Stimulated activated CD4-positive, alpha-beta T cell treated with anti-CD3 and anti-CD28 coated beads, TNF-alpha, amount 100 ng/mL, for 1 hour (primary cell): ENCODE results near the gene ARAP1.

Experiments
- DNase-seq, 3 donors: peaks; one replicate each; pipeline ENCODE4 v3.0.0-alpha.2; 2020; ENCODE audit warnings: low read depth in 3 of 3, low spot score in 1 of 3

Gene ARAP1

DNA sequence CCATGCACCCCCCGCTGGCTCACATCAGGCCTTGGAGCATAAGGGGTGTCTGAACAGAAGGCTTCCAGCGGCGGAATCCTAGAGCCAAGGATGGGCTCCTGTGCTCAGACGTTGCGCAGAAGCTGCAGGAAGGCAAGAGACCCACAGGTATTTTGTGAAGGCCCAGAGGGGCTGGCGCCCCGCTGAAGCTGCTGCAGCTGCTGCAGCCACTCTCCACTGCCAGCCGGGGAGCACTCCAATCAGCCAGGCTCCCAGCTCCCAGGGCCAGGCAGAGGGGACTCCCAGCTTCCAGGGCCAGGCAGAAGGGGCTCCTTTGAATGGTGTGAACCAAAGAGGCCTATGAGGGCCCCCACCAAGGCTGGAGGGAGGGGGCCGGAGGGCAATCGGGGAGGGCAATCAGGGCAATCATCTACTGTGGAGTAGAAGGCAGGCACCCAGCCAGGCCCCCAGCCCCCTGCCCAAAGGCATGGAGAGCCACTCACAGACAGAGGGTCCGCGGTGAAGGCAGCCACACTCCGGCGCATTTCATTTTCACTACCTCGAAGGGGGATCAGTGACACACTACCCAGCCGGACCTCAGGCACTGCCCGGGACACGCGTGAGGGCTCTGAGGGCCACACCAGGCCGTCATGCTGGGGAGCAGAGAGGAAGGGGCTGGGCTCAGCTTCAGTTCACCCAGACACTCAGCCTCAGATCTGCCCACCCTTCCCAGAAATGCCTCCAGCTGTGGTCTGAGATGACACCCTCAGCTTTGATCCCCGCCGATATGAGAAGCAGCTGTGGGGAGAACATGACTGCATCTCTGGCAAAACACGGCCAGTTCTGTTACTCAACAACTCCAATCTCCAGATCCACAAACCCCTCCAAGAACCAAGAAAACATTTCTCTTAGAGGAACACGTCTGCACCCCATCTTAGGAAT is 66.4 kb downstream of the ARAP1 start:
- DNase-seq, result no peak

DNA sequence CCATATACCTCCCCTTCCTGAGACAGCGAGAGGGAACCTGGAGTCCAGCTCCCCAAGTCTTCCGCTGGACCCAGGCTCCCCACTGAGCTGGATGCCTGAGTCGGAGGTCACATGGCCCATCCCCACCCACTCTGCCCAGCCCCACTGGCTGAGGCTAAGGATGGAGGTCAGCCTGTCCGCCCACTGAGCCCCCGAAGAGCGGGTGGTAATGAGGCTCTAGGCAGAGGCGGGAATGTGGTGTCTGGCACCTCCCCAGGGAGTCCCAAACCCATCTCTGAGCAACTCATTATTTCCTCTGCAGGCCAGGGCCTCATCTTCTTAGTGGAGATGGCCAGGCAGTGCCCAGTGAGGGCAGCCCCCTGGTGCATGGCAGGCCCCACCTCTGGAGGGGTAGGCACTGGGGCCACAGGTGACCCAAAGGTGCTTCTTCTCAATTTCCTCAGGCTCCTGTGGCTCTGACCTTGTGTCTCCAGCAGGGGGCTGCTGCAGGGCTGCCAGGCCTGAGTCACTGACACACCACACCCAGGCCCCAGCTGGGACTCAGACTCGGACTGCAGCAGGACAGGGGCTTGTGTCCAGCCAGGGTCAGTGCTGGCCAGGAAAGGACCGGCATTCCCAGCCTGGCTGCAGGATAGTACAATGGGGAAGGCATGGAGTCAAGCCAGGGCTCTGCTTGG is 67.8 kb downstream of the ARAP1 start:
- DNase-seq, result peak in 2 of 3 donors; percentile 4 to 19

DNA sequence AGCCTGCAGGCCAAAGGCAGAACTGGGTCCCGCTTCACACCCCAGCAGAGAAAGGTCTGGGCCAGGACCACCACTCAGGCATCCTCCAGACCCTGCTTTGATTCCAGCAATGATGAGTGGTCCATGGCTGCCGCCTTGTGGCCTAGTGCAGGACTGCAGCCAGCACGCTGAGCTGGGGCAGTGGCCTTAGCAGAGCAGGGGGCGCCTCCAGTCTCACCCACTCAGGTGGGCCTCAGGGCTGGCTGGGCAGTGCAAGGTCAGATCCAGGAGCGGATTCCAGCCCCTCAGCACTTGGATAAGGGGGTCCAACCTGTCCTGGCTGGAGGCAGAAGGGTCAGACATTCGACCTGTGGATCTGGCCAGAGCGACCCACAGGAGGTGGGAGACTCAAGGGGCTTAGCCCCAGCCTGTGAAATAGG is 68.4 kb downstream of the ARAP1 start:
- DNase-seq, result peak; percentile 9 to 69 (median 40)

DNA sequence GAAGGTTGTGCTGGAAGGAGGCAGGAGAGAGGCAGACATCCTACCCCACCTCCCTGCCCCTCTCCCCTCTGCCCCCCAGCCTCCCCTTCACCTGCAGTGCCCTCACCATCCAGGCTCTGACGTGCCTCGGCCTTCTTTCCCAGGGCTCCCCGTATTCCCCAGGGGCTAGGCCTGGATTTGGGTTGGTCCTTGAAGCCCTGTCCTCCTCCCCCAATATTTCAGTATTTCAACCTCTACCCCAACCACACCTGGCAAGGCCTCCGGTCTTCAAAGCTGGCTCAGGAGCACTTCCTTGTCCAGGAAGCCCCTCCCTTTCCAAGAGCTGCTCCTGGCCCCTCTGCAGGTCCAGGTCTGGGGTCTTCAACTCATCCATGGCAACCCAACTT is 69.4 kb downstream of the ARAP1 start:
- DNase-seq, result no peak

DNA sequence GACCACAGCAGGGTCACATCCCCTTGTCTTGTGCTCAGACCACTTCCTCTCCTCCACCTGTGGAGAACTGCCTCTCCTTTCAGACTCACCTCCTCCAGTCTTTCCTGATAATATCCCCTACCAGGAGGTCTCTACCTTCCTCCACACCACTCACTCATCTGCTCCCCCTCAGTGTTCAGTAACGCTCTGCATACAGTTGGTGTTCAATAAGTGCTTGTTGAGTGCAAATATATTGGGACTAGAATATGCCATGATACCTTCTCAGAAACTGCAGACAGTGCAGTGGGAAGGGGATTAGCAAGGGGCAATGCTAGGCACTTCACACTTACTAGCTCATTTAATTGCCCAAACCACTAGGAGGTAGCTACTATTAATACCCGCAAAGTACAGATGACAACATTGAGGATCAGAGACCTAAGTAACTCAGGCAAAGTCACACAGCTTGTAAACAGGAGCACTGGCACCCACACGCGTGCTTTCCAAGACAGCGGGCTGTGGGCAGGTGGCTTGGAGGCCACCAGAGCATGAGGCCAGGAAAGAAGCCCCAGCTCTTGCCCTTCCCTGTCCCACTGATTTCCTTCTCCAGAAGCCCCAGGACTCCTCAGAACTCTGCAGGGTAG is 69.9 kb downstream of the ARAP1 start:
- DNase-seq, result no peak

DNA sequence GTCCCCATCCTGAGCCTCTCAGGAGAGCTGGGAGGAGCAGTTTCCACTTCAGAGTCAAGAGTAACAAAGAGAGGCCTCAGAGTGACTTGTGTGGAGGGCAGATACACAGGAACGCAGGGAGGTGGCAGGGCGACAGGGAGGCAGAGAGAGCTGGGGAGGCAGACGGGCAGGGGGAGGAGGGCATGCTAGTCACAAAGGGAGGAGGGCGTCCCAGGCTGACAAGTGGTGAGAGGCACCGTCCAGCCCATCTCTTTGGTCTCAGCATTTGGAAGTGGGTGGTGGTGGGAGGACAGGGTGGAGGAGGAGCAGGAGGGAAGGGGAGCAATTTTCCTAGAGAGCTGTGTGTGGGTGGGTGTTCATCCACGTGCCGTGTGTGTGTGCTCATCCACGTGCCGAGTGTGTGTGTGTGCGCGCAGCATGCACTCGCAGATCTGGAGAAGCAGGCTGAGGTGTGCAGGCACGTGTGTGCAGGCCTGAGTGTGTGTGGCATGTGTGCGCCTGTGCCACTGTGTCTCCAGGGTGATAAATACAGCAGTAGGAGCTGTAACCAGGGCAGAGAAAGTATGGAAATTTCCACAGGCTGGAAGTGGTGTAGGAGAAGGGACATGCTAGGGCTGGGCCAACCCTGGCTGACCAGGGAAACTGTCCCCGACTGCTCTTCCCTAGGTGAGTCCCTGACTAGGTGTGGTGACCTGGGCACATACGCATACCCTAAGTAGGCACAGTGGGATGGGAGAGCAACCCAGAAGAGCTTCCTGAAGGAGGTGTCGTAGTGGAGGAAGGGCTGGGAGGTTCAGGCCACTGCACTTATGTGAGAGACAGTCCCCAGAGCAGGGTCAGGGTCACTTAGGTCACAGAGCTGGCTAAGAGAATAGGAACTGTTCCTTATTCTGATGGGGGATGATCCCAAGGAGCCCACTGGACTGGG is 70.7 kb downstream of the ARAP1 start:
- DNase-seq, result no peak

DNA sequence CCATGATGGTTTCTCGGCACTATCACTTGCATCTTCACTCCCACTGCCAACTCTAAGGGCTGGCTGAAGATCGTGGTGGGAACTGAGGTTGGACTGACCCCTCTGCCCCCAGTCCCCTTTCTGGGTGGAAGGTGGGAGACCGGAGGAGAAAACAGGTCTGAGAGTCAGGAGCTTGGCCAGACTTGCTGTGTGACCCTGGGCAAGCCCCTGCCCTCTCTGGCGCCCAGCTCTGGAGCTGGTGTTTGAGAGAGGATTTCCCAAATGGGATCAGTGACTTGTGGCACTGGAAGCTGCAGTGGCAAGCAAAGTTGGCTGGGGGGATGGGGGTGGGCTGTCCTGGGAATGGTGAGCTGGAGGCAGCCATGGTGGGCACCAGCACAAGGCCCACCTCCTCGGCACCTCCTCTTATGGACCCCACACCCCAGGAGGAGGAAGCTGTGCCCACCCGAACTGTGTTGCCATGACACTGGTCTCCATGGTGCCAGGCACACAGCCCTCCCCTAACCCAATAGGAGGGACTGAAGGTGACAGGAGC is 71.5 kb downstream of the ARAP1 start:
- DNase-seq, result no peak

DNA sequence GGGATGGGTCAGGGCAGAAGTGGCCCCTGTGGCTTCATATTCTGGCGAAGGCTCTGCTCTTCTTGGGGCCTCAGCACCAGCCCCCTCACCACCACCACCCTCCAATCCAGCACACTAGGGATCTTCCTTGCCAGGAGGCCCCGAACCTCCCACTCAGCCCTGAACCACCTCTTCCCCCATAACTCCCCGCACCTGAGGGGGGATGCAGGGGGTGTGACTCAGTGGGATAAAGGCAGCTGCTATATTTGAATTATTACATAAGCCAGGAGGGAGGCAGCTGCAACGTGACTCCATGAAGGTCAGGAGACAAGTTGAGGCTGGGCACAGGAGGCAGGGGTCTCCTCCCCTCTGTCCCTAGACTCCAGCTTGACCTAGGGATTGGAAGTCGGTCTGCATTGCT is 72.3 kb downstream of the ARAP1 start:
- DNase-seq, result no peak

DNA sequence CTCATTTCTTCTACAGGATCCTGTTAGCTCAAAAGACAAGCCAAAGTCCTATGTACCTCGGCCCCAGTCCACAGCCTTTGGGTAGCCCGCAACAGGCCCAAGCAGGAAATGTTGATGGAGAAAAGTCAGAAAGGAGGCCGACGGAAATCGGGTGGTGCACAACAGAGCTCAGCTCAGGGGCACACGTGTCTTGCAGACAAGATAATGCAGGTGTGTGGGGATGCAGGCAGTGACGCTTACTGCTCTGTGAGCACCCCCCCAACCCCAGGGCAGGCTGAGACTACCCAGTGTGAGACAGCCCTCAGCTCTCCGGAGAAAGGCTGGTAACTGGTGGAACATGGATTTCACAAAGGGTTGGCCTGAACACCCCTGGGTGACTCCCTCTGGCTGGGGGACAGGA is 73.7 kb downstream of the ARAP1 start:
- no peak for DNase-seq

DNA sequence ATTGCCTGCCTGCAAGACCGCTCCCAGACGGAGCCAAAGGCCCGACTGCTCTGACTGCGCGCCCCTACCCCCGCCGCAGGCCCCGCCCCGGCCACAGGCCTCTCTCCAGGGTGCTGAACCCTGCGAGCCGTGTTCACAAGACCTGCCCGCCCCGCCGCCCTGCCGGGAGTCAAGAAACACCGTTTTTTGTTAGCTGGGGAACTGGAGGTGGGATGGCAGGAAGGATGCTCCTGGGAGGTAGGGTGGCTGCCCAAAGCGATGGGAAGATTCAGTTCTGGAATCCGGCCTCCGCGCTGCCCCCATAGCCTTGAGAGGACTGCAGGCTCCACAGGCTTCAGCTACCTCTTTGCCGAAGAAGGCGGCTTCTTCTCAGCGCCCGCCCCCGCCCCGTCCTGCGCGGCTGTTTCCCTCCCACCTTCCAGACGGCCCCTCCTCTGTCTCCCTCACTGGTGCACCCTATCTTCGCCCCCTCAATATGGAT is 75.3 kb downstream of the ARAP1 start:
- DNase-seq, result peak in 2 of 3 donors; percentile 10 to 67

DNA sequence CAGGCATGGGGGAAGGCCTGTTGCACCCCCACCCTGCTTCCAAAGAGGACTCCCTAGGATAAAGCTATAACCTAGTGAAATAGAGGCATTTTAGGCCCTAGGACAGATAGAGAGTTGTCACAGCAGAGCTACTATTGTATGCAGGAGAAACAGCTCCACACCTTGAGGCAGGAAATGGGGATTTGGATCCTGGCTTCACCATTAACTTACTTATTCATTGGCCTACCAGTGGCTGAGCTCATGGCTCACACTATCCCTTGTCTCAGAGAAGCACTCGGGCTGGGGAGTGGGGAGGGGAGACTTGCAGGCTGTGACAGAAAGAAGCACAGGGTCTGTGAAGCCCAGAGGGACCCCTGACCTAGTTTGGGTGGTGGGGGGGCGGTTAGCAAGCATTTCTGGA is 77.0 kb downstream of the ARAP1 start:
- no peak for DNase-seq

DNA sequence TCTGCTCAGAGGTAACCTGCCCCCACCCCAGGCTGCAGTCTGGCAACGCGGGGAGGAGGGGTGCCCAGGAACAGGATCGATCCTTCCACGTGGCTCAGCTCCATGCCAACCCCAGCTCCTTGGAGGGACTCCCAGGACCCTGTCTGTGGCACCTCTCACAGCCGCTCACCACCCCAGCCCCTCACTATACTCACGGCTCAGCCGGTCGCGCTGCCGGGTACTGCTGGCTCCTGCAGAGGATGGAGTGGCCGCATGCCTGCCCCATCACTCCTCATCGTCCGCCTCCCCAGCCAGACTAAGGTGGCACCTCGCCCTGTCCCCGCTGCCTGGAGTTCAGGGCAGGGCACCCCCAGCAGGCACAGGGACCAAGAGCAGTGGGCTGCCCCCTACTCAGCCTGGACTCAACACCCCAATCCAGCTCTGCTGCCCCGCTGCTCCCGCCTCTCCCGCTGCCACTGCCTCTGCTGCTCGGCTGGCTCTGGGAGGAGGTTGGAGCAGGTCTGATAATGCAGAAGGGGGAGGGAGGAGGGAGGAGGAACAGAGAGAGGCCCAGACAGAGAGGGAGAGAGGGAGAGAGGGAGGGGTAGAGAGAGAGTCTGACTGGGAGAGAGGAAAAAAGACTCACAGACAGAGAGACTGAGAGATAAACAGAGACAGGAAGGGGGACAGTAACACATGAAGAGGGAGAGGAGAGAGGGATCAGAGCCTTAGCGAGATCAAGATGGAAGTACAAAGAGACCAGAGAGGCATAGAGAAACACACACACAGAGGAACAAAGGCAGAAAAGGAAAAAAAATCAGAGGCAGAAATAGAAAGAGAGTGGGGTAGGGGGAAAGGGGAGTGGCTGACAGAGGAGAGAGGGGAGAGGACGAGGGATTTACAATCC is 78.0 kb downstream of the ARAP1 start, which contains the start of gene PDE2A:
Gene PDE2A (minus strand): TSS at position 480 of the 886 bp plus-strand sequence. CDS start 215 bp downstream, at position 265.
- DNase-seq, result no peak

DNA sequence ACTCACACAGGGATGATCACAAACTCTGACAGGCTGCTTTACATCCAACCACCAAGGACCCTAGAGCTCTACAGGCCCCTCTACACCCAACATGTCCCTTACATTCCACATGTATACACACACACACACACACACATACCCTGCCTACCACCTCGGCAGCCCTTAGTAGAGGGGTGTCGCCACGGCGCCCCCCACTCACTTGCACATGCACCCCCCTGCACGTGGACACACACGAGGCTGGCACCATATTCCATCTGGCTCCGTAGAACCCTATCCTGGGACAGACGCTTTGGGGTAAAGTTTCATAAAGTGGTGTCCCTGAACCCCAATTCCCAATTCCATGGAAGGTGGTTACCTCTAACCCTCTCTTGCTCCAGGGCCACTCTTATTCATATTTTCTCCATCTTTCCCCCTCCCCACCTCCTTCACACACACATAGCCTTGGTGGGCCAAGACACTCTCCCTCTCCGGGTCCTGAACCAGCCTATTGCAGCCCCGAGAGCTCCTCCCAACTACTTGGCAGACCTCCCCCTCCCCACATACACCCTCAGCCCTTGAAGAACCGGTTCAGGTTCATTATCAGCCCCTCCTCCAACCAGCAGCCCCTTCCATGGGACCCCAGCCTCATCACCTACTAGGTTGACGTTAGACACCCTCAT is 78.8 kb downstream of the ARAP1 start:
- DNase-seq, result no peak

DNA sequence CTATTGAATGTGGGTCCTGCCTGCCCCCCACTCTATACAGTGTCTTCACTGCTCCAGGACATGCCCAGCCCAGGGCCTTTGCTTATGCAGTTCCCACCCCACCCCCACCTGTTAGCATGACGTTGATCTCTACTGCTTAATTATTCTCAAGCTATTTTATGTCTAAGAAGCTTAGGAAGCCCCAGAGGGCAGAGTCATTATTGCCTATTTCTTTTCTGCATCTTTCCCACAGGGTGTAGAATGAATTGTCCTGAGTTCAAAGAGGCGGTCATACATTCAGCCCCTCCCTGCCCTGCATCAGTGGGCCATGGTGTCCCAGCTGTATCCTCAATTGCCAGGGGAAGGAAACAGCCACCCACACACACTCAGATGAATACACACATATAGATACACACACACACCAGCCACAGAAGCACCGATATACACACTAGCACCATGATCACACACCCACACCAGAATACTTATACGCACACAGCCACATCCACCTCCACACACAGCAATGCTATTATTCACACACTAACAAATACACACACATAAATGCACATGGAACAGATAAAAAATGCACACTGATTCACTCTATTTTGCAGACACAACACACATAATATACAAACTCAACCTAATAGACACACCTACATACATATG is 79.5 kb downstream of the ARAP1 start:
- DNase-seq, result no peak

DNA sequence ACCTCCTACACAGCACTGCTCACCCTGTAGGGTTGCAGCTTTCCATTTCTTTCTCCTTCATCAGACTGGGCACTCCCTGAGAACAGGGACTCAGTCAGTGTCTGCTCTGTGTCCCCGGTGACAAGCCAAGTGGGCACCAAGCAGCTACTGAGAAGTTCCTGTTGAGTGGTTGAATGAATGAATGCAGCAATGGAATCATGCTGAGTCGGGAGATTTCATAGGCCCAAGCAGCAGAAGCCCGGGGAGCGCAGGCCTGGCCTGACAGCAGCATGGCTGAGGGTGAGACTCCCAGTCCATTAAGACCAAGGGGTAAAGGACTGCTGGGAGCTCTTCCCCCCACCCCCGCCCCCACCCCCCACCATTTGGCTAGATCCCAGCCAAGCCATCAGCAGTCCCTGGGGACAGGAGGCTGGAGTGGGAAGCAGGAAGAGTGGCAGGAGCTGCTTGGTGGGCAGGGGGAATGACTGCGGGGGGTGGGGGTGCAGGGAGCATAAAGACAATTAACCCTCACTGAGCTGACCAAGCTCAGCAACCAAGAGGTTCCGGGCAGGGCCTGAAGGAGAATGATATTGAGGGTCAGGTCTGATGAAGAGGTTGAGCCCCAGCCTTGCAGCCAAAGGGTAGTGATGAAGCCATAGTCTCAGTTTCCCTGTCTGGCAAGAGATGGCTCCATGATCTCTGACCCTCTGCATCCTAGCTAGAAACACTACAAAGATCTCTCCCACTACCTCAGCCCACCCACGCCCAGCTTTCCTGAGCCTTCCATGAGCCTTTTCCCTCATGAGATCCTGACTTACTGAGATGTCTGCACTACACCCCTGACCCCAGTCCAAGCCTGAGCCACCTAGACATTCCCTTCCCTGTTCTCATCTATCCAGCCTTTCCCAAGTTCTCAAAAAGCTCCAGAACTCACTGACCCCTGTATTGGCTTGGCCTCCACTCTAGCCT is 80.8 kb downstream of the ARAP1 start:
- DNase-seq, result no peak

DNA sequence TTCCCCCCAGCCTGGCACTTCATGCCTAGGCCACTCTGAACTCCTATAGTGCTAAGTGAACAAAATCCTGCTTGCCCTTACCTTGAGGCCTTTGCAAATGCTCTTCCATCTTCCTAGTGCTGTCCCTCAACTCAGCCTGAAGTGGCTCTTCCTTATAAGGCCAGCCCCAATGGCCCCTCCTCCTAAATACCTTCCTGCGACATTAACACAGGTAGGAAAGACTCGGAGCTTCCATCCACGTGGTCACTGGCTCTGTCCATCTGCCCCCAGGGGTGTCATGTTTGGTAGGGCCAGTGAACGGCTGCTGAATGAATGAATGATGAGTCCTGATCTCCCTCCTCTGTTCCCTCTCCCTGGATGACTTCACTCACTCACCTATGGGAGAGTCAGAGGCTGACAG is 82.2 kb downstream of the ARAP1 start:
- DNase-seq, result no peak

DNA sequence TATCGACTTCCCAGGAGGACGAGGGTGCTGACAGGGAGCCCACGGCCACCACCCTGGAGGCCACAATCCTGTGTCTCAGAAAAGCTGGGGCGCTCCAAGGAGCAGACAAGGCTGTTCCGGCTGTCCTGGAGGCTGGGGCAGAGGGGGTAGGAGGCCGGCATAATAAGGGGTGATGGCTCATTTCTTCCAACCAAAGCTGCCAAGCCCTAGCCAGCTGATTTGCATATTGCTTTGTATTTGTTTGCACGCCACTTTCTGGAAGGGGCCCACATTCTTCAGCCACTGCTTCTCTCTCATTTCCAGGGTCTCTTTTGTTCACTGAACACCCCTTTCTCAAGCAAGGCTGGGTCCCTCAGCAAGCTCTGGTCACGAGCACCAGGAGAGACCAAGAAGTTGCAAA is 82.7 kb downstream of the ARAP1 start:
- DNase-seq, result no peak
